Panc1 (cell line): ENCODE measurements around the gene ZSWIM8. TPM values are rescaled to one million over a fixed set of nuclear protein-coding genes. Genes with fewer than 3 reads are reported as not detected.

ENCODE experiments used
- ATAC-seq: fragments of 200-7000 bp; cut with Tn5 transposase; 2 replicates; pipeline ENCODE4 v1.9.1; 2020; ENCODE audit warnings: mild to moderate bottlenecking, moderate library complexity
- BruUV-seq: library from RNA; stranded (reverse); fragments of 400-500 nt; replicated peaks from 2 replicates; lab custom pipeline; 2021; lab: Mats Ljungman, UMichigan
- CTCF ChIA-PET: fragments of 300-600 bp; sonication (Branson Sonifier 250); formaldehyde crosslinking; loops from one replicate; lab custom pipeline; 2022; ENCODE audit warnings: antibody characterized with exemption; lab: Charles Lee
- POLR2A ChIA-PET: fragments of 300-600 bp; sonication (Branson Sonifier 250); formaldehyde crosslinking; loops from one replicate; lab custom pipeline; 2022; ENCODE audit warnings: antibody characterized with exemption; lab: Charles Lee
- DNase-seq: peaks from one replicate; pipeline ENCODE4 v3.0.0-alpha.2; 2010; ENCODE audit warnings: low read depth, low spot score
- H3K27ac ChIP-seq: 2 replicates; pipeline ENCODE4 v1.5.1; 2011; ENCODE audit warnings: mild to moderate bottlenecking, low read length, inconsistent platforms
- H3K27me3 ChIP-seq: fragments of 200-500 bp; sonication (Bioruptor generic); 2 replicates; pipeline ENCODE4 v1.6.0; 2014; ENCODE audit warnings: low read length, inconsistent platforms; ENCODE audit not compliant: control insufficient read depth, insufficient read depth
- H3K36me3 ChIP-seq: fragments of 200-500 bp; sonication (Bioruptor generic); 2 replicates; pipeline ENCODE4 v1.5.1; 2014; ENCODE audit warnings: inconsistent platforms, mild to moderate bottlenecking, low read length, moderate library complexity; ENCODE audit not compliant: control insufficient read depth, insufficient read depth
- H3K4me1 ChIP-seq: 2 replicates; pipeline ENCODE4 v1.5.1; 2011; ENCODE audit warnings: inconsistent platforms, mild to moderate bottlenecking, low read length, moderate library complexity; ENCODE audit not compliant: control insufficient read depth, insufficient read depth
- H3K4me3 ChIP-seq, 2 experiments: 2 replicates each; pipeline ENCODE4 v1.5.1; 2011 to 2012; ENCODE audit warnings: low read depth in 2 of 2, low read length in 2 of 2, mild to moderate bottlenecking in 2 of 2, inconsistent platforms in 1 of 2, moderate library complexity in 1 of 2
- H3K9me3 ChIP-seq: fragments of 200-500 bp; sonication (Bioruptor generic); 2 replicates; pipeline ENCODE4 v1.5.1; 2014; ENCODE audit warnings: low read depth, mild to moderate bottlenecking, inconsistent platforms, low read length, moderate library complexity; ENCODE audit not compliant: control insufficient read depth, insufficient read depth
- CTCF ChIP-seq: fragments of 450-650 bp; IDR thresholded peaks from 2 replicates; pipeline ENCODE4 v1.5.1; 2017; ENCODE audit warnings: mild to moderate bottlenecking
- POLR2AphosphoS5 ChIP-seq: IDR thresholded peaks from 2 replicates; pipeline ENCODE4 v1.6.1; 2012; ENCODE audit warnings: mild to moderate bottlenecking, low read depth, low read length, moderate library complexity
- REST ChIP-seq, 2 experiments: IDR thresholded peaks; 2 replicates each; pipeline ENCODE4 v1.6.1; 2011 to 2012; ENCODE audit warnings: low read depth in 2 of 2, control low read depth in 1 of 2, low read length in 1 of 2, mild to moderate bottlenecking in 1 of 2, moderate library complexity in 1 of 2; ENCODE audit not compliant: insufficient read depth in 1 of 2
- SIN3A ChIP-seq: IDR thresholded peaks from 2 replicates; pipeline ENCODE4 v1.6.1; 2012; ENCODE audit warnings: low read depth, mild to moderate bottlenecking, low read length, moderate library complexity, borderline replicate concordance; ENCODE audit not compliant: insufficient read depth
- TCF7L2 ChIP-seq: IDR thresholded peaks from 2 replicates; pipeline ENCODE4 v1.6.1; 2011; ENCODE audit warnings: mild to moderate bottlenecking, low read depth, low read length, inconsistent platforms
- in situ Hi-C: cut with HindIII; loops from 2 replicates; pipeline ENCODE4 v1.10.0; 2016; ENCODE audit warnings: low sequenced_read_pairs, low pct_unique_long_range_greater_than_20kb
- intact Hi-C: fragments of 100-400 bp; cut with micrococcal nuclease; formaldehyde crosslinking; loops from one replicate; pipeline ENCODE4 v1.10.0; 2022; ENCODE audit not compliant: unreplicated experiment
- total RNA-seq: library from RNA; stranded (reverse); gene quantifications from one replicate; pipeline ENCODE4 v1.2.1, GENCODE V29; 2021; ENCODE audit not compliant: unreplicated experiment

The ZSWIM8 gene
- total RNA-seq, 1 experiment from 2014 or later: 109 TPM

GRCh38 chr10:73809061-73809818 is 23.8 kb downstream of the ZSWIM8 start:
- intact Hi-C loops: no loop called here
- BruUV-seq: TSS peak; percentile 50
- no peak for TF ChIP-seq POLR2AphosphoS5
- no peak for TF ChIP-seq TCF7L2
- TF ChIP-seq REST (IDR thresholded peaks at IDR 0.05; ENCODE audit: insufficient read depth in 1 of 2, low read depth in 2 of 2, low read length in 1 of 2): no peak
- no peak for TF ChIP-seq CTCF
- Histone ChIP-seq H3K4me1 (0 out of 2 replicates have a peak, but pooled peaks cover 9% of the 10 kb centered on the region), H3K27ac (no peak overlapping the region), H3K36me3 (no peaks in the 10 kb centered on the region), H3K9me3 (no peaks in the 10 kb centered on the region), H3K27me3 (no peaks in the 10 kb centered on the region), H3K4me3 (no peak overlapping the region)
- no peak for DNase-seq
- in situ Hi-C loops: no loop called here
- CTCF ChIA-PET: interaction anchor here (0.6 kb wide), 1 partner anchor 71 kb away, joined by 3 read pairs; no protein-coding TSS in a partner anchor
- POLR2A ChIA-PET: interaction anchor here (0.6 kb wide), 2 partner anchors 173 to 700 kb away, joined by 3 to 10 read pairs; no protein-coding TSS in a partner anchor
- no peak for ATAC-seq

- DNase-seq: no peak
- in situ Hi-C loops: no loop called here
- peak overlapping the region; percentile 80 for H3K27ac ChIP-seq
- no peak for ATAC-seq
- intact Hi-C loops: no loop called here
- TF ChIP-seq REST (IDR thresholded peaks at IDR 0.05; ENCODE audit: insufficient read depth in 1 of 2, low read depth in 2 of 2, low read length in 1 of 2) (no peak), POLR2AphosphoS5 (no peak), TCF7L2 (no peak), CTCF (no peak), SIN3A (no peak)
- H3K9me3 ChIP-seq: no peaks in the 10 kb centered on the region
- 0 out of 2 replicates have a peak, but pooled peaks cover 9% of the 10 kb centered on the region for H3K4me1 ChIP-seq
- ChIA-PET CTCF (interaction anchor here (0.7 kb wide), 2 partner anchors 35 to 1020 kb away, joined by 3 read pairs; no protein-coding TSS in a partner anchor), POLR2A (no interaction called here)
- H3K27me3 ChIP-seq: no peaks in the 10 kb centered on the region
- BruUV-seq: no TSS peak
- peak overlapping the region; percentile 61 to 72 for H3K4me3 ChIP-seq
- peaks cover 3% of the 10 kb centered on the region; the same call in 1 of the 2 replicates for H3K36me3 ChIP-seq
These were observed 24.9 kb downstream of the ZSWIM8 start for GRCh38 chr10:73810358-73810734.
